H9 (cell line): Measurements from ENCODE around the gene GRB2. TPM values are rescaled to one million over a fixed set of nuclear protein-coding genes. Genes with fewer than 3 reads are reported as not detected.

Experiments
- DNase-seq: peaks from one replicate; pipeline ENCODE4 v3.0.0-alpha.2; 2017
- H2AFZ ChIP-seq: one replicate; pipeline ENCODE4 v1.6.1; 2013; ENCODE audit warnings: mild to moderate bottlenecking, low read length, control low read depth, moderate library complexity
- H2AK5ac ChIP-seq: 2 replicates; pipeline ENCODE4 v1.6.1; 2013; ENCODE audit warnings: low read length, control low read depth, mixed read lengths; ENCODE audit not compliant: insufficient read length
- H2BK120ac ChIP-seq: one replicate; pipeline ENCODE4 v1.6.1; 2013; ENCODE audit warnings: low read depth, mild to moderate bottlenecking, low read length, control low read depth, inconsistent platforms; ENCODE audit not compliant: poor library complexity, severe bottlenecking
- H2BK12ac ChIP-seq: 2 replicates; pipeline ENCODE4 v1.6.1; 2013; ENCODE audit warnings: low read length, control low read depth, mixed read lengths, low read depth; ENCODE audit not compliant: insufficient read length
- H2BK15ac ChIP-seq: 2 replicates; pipeline ENCODE4 v1.6.1; 2013; ENCODE audit warnings: low read depth, low read length, control low read depth
- H2BK20ac ChIP-seq: one replicate; pipeline ENCODE4 v1.6.1; 2013; ENCODE audit warnings: low read depth, mild to moderate bottlenecking, low read length, control low read depth, inconsistent platforms; ENCODE audit not compliant: poor library complexity, severe bottlenecking
- H2BK5ac ChIP-seq: 2 replicates; pipeline ENCODE4 v1.6.1; 2013; ENCODE audit warnings: low read length, control low read depth, mixed read lengths; ENCODE audit not compliant: insufficient read length
- H3K14ac ChIP-seq: 2 replicates; pipeline ENCODE4 v1.6.1; 2013; ENCODE audit warnings: low read length, control low read depth; ENCODE audit not compliant: insufficient read depth
- H3K18ac ChIP-seq: 2 replicates; pipeline ENCODE4 v1.6.1; 2013; ENCODE audit warnings: low read depth, mild to moderate bottlenecking, mixed read lengths, low read length, control low read depth; ENCODE audit not compliant: insufficient read length
- H3K23ac ChIP-seq: 2 replicates; pipeline ENCODE4 v1.6.1; 2013; ENCODE audit warnings: low read length, control low read depth, mixed read lengths, low read depth; ENCODE audit not compliant: insufficient read length
- H3K23me2 ChIP-seq: 2 replicates; pipeline ENCODE4 v1.6.1; 2013; ENCODE audit warnings: low read depth, mild to moderate bottlenecking, mixed read lengths, low read length, control low read depth; ENCODE audit not compliant: insufficient read length, poor library complexity, severe bottlenecking
- H3K27ac ChIP-seq: 2 replicates; pipeline ENCODE4 v1.5.1; 2013; ENCODE audit warnings: low read length, control low read depth, mixed read lengths, low read depth; ENCODE audit not compliant: insufficient read length
- H3K27me3 ChIP-seq: 2 replicates; pipeline ENCODE4 v1.6.1; 2013; ENCODE audit warnings: low read length, control low read depth, inconsistent platforms; ENCODE audit not compliant: insufficient read depth
- H3K4ac ChIP-seq: 2 replicates; pipeline ENCODE4 v1.6.1; 2013; ENCODE audit warnings: low read depth, mild to moderate bottlenecking, control low read depth, inconsistent platforms, low read length, moderate library complexity
- H3K4me1 ChIP-seq: 2 replicates; pipeline ENCODE4 v1.6.1; 2013; ENCODE audit warnings: low read length, control low read depth, inconsistent platforms; ENCODE audit not compliant: insufficient read depth
- H3K4me2 ChIP-seq: 2 replicates; pipeline ENCODE4 v1.6.1; 2013; ENCODE audit warnings: low read length, control low read depth, mixed read lengths; ENCODE audit not compliant: insufficient read length, insufficient read depth
- H3K56ac ChIP-seq: 2 replicates; pipeline ENCODE4 v1.6.1; 2013; ENCODE audit warnings: low read depth, mild to moderate bottlenecking, mixed read lengths, low read length, control low read depth; ENCODE audit not compliant: insufficient read length
- H3K79me1 ChIP-seq: 2 replicates; pipeline ENCODE4 v1.6.1; 2013; ENCODE audit warnings: low read depth, mild to moderate bottlenecking, moderate library complexity, low read length, control low read depth, inconsistent platforms; ENCODE audit not compliant: insufficient read depth, poor library complexity, severe bottlenecking
- H3K79me2 ChIP-seq: 2 replicates; pipeline ENCODE4 v1.6.1; 2013; ENCODE audit warnings: low read length, control low read depth, inconsistent platforms; ENCODE audit not compliant: insufficient read depth
- H3K9ac ChIP-seq: 2 replicates; pipeline ENCODE4 v1.6.1; 2013; ENCODE audit warnings: low read length, control low read depth, mixed read lengths; ENCODE audit not compliant: insufficient read length; ENCODE audit errors: extremely low read depth
- H3K9me3 ChIP-seq: one replicate; pipeline ENCODE4 v1.6.1; 2013; ENCODE audit warnings: low read depth, low read length, inconsistent platforms; ENCODE audit not compliant: control insufficient read depth
- H3T11ph ChIP-seq: one replicate; pipeline ENCODE4 v1.6.1; 2013; ENCODE audit warnings: mild to moderate bottlenecking, low read length, control low read depth, inconsistent platforms
- H4K20me1 ChIP-seq: one replicate; pipeline ENCODE4 v1.6.1; 2013; ENCODE audit not compliant: control insufficient read depth, insufficient read length, insufficient read depth
- H4K5ac ChIP-seq: 2 replicates; pipeline ENCODE4 v1.6.1; 2013; ENCODE audit warnings: low read depth, mild to moderate bottlenecking, mixed read lengths, low read length, control low read depth; ENCODE audit not compliant: insufficient read length
- H4K8ac ChIP-seq: replicated peaks from 2 replicates; pipeline ENCODE4 v1.6.1; 2013; ENCODE audit warnings: low read length, control low read depth, mixed read lengths, low read depth; ENCODE audit not compliant: insufficient read length
- H4K91ac ChIP-seq: 2 replicates; pipeline ENCODE4 v1.6.1; 2013; ENCODE audit warnings: low read depth, mild to moderate bottlenecking, moderate library complexity, mixed read lengths, low read length, control low read depth; ENCODE audit not compliant: insufficient read length
- H3K27ac Mint-ChIP-seq, 3 experiments: 2 replicates in 2 of 3; 3 replicates in 1 of 3; pipeline ENCODE4 v1.8.0; 2020 to 2021; ENCODE audit warnings: mixed read lengths in 3 of 3, mild to moderate bottlenecking in 1 of 3, moderate library complexity in 1 of 3
- H3K27me3 Mint-ChIP-seq: 2 replicates; pipeline ENCODE4 v1.8.0; 2021; ENCODE audit warnings: low read depth, mild to moderate bottlenecking, moderate library complexity, mixed read lengths
- H3K36me3 Mint-ChIP-seq, 3 experiments: 2 replicates in 2 of 3; 3 replicates in 1 of 3; pipeline ENCODE4 v1.8.0; 2020 to 2021; ENCODE audit warnings: low read depth in 3 of 3, mixed read lengths in 3 of 3; ENCODE audit not compliant: insufficient read depth in 1 of 3
- H3K4me1 Mint-ChIP-seq, 2 experiments: 2 replicates each; pipeline ENCODE4 v1.8.0; 2020; ENCODE audit warnings: mixed read lengths in 2 of 2
- H3K4me3 Mint-ChIP-seq, 2 experiments: 2 replicates in 1 of 2; 3 replicates in 1 of 2; pipeline ENCODE4 v1.8.0; 2020 to 2021; ENCODE audit warnings: mild to moderate bottlenecking in 2 of 2, mixed read lengths in 2 of 2, moderate library complexity in 1 of 2
- H3K9me3 Mint-ChIP-seq, 2 experiments: 2 replicates in 1 of 2; 3 replicates in 1 of 2; pipeline ENCODE4 v1.8.0; 2020; ENCODE audit warnings: mild to moderate bottlenecking in 2 of 2, mixed read lengths in 2 of 2, moderate library complexity in 1 of 2
- CTCF ChIP-seq: fragments of 200-600 bp; sonication (generic); conservative IDR thresholded peaks from 3 replicates; pipeline ENCODE4 v1.8.0; 2021; ENCODE audit warnings: antibody characterized with exemption, mild to moderate bottlenecking
- WGBS: extraction: QIAGEN DNeasy Blood & Tissue Kit; methylation state at CpG from one replicate; pipeline ENCODE4 v1.1.7; 2013; ENCODE audit warnings: missing lambda C conversion rate, low lambda C conversion rate, mixed read lengths; ENCODE audit not compliant: insufficient read length; ENCODE audit errors: extremely low coverage; 5-methylcytosine and 5-hydroxymethylcytosine counted together
- total RNA-seq: library from RNA; stranded (reverse); gene quantifications from 2 replicates; pipeline ENCODE4 v1.2.1, GENCODE V29; 2021

Gene GRB2
- total RNA-seq, 1 experiment from 2014 or later = 91.7 TPM

- H4K91ac ChIP-seq = no peak overlapping the region
- H3K4me2 ChIP-seq = no peak overlapping the region
- no CpG with 5 or more reads among the region's 3 CpGs for WGBS
- H2BK20ac ChIP-seq = no peak overlapping the region
- H3K27me3 Mint-ChIP-seq = no peaks in the 10 kb centered on the region
- peaks cover 3% of the 10 kb centered on the region for H3K79me1 ChIP-seq
- no peak overlapping the region for H3K14ac ChIP-seq
- no peak overlapping the region for H4K8ac ChIP-seq
- H3K23me2 ChIP-seq = peaks cover 3% of the 10 kb centered on the region
- peaks cover 24% of the 10 kb centered on the region in 2 experiments for H3K4me1 Mint-ChIP-seq
- H3K56ac ChIP-seq = no peak overlapping the region
- no peak overlapping the region for H2AK5ac ChIP-seq
- H3K18ac ChIP-seq = no peak overlapping the region
- no peaks in the 10 kb centered on the region for H3K4me1 ChIP-seq
- no peak for DNase-seq
- peak overlapping the region in 1 of 3 experiments; percentile 40; a peak in 2 of 7 replicates for H3K27ac Mint-ChIP-seq
- H3K9me3 Mint-ChIP-seq = no peaks in the 10 kb centered on the region
- no peak overlapping the region for H2BK120ac ChIP-seq
- H2AFZ ChIP-seq = no peak overlapping the region
- no peak overlapping the region for H3T11ph ChIP-seq
- no peak overlapping the region for H2BK5ac ChIP-seq
- H3K79me2 ChIP-seq = peaks cover 24% of the 10 kb centered on the region; the same call in 1 of the 2 replicates
- no peak for TF ChIP-seq CTCF
- peaks cover 6 to 27% (median 23%) of the 10 kb centered on the region in 3 experiments for H3K36me3 Mint-ChIP-seq
- H2BK15ac ChIP-seq = no peak overlapping the region
- H3K27ac ChIP-seq = no peak overlapping the region
- no peaks in the 10 kb centered on the region for H4K20me1 ChIP-seq
- no peak overlapping the region for H3K9ac ChIP-seq
- H3K9me3 ChIP-seq = no peaks in the 10 kb centered on the region
- no peak overlapping the region for H3K4ac ChIP-seq
- H2BK12ac ChIP-seq = no peak overlapping the region
- no peaks in the 10 kb centered on the region for H3K27me3 ChIP-seq
- no peak overlapping the region for H4K5ac ChIP-seq
- no peak overlapping the region for H3K23ac ChIP-seq
- no peak overlapping the region for H3K4me3 Mint-ChIP-seq
These were observed 16.9 kb downstream of the GRB2 start for GRCh38 chr17:75388476-75389030.
